HG03045 (cell line): ENCODE data around the gene ANKRD44.
"Not testable (repeated sequence)": the region's sequence is repeated elsewhere in the genome, so short reads cannot be mapped to it uniquely, and the experiment has no call there.

Experiments
- ATAC-seq: cut with Tn5 transposase; IDR thresholded peaks from one replicate; pipeline ENCODE4 v1.9.1; 2021; ENCODE audit warnings: mild to moderate bottlenecking, moderate library complexity; ENCODE audit not compliant: unreplicated experiment

The ANKRD44 gene

DNA sequence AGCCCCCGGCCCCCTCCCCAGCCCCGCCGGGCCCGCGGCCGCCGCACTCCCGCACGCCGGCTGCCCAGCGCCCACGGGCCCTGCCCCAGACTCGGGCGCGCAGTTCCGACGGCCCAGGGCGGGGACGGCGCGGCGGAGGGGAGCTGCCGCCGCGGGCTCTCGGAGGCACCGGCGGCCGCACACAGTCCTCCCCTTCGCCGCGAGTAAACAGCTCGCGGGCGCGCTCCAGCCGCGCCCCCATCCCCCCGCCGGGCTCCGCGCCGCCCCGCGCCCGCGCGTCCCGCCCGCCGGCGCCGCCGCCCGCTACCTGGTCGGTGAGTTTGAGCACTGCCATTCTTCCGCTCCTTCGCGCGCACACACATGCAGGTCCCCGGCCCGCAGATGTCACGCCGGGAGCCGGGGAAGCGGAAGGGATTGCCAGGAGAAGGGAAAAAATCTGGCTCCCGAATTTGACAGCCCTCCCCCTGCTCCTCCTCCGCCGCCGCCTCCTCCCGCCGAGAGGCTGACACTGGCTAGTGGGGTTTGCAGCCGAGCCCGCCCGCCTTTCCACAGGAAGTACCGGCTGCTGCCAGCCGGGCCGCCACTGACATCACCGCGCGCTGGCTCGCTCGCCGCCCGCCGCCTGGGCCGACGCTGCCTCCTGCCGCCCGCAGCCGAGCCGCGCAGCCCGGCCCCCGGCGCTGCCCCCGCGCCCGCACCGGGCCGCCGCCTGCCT lies at the start of gene ANKRD44:
ANKRD44 (minus strand) TSS at position 510 of the 715 bp plus-strand sequence; CDS start at position 334, 176 bp downstream.
- ATAC-seq = peak; percentile 76

DNA sequence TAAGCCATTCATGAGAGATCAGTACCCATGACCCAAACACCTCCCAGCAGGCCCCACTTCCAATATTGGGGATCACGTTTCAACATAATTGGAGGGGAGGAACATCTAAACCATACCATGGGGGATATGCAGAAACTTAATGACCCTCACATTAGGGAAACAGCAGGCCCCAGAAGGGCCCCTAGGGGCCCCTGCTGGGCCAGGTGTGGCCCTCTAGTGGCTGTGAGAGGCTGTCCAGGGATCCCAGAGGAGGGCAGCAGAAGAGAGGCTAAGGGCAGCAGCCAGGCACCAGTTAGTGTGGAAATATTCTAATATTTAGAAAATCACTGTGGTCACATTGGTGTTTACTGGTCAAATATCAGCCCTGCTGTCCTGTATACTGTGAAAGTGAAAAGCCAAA lies 49.3 kb upstream of the ANKRD44 start:
- ATAC-seq = no peak

DNA sequence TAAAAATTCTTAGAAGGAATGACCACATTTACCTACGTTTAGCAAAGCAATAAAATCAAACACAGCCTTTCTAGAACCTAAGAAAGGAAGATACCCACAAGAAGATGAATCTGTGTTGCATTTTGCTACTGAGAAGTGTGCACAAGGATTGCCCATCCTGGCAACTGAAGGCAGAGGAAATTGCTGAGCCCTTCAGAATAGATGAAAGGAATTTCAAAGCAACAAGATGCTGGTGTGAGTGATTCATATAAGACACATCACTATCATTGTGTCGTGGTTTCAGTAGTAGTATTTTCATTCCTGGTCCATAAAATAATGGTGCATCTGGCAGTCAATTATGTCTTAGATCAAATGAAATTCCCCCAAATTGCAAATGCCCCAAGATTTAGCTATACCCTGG lies 48.4 kb upstream of the ANKRD44 start:
- no peak for ATAC-seq

DNA sequence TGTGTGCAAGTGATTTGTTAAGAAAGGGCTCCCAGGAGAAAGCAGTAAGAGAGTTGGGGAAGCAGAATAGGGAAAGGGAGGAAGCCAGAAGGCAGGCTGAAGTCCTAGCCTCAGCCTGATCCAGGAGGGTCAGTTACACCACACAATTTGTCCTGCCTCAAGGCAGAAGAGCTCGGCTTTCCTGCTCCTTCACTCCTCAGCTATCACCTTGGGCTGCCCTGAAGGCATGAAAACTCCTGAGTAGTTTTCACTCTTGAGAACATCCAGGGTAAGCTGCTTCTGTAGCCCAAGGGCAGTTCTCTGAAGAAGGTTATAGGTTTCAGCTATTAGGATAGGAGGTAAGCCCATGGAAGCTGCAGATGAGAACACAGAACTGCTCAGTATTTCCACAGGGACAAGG lies 47.4 kb upstream of the ANKRD44 start:
- ATAC-seq = no peak

DNA sequence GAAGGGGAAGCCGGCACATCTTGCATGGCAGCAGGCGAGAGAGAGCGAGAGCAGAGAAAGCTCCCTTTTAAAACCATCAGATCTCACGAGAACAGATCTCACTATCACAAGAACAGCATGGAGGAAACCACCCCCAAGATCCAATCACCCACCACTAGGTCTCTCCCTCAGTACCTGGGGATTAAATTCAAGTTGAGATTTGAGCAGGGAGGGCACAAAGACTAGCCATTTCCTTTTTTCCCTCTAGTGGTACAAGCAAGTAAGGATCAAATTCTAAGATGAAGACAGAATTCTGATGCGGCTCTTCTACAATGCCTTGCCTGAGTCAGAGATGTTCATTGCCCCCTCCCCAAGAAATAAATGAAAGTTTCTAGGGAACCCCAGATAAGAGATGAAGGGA lies 45.6 kb upstream of the ANKRD44 start:
- no peak for ATAC-seq

DNA sequence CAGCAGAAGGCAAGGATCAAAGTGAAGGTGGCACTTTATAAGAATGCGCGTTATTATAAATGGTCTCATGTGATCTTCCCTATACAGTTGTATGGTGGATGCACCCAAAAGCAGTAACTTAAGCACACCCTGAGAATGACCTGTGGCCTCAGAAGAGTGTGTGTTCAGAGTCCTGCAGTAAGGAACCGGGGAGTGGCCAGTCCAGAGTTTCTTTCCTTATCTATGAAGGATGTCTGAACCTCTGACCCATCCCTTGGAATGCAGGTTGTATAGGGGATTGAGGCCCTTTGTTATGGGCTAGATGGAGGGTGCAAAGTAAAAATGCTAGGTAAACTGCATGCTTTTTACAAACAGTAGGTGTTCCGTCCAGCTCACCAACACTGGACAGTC lies 43.6 kb upstream of the ANKRD44 start:
- no peak for ATAC-seq

DNA sequence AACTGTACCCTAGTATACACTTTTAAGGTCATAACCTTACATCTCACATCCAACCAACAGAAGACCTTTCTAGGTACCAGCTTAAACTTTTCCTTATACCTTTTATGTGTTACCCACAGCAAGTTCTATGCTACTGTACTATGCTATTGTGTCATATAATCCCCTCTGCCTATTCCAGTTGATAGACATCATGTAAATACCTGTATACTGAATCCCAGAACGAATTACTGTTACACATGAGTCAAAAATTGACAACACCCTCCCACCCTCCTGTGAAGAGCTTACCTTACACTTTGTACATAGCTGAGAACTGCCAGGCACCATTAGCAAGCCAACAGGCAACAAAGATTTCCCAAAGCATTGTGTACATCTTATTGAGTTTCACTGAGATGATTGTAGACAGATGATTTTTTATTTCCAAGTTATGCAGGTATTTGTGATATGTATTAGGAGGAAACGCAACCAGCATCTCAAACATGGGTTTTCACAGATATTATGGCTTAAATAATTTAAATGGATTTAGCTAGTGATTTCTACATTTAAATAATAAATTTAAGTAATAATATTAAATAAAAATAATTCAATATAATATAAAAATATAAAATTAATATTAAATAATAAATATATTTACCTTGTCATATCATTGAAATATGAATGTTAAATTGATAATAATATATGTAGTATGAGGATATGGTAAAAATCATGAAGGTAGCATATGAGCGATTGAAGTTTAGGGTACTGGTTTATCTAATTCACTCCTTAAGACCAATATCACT lies 43.0 kb upstream of the ANKRD44 start:
- no peak for ATAC-seq

DNA sequence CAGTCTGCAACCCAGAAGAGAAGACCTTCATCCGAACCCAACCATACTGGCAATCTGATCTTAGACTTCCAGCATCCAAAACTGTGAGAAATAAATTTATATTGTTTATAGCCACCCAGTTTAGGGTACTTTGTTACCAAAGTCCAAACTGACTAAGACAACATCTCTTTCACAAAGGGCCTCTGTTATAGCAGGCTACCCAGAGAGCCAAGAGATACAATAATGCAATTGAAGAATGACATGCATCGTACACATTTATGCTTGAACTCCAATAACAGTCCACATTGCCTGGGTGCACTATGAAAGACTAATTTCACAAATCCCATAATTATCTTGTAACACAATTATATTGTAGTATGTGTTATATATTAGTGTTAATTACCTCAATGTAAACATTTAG lies 39.1 kb upstream of the ANKRD44 start:
- ATAC-seq = no peak

DNA sequence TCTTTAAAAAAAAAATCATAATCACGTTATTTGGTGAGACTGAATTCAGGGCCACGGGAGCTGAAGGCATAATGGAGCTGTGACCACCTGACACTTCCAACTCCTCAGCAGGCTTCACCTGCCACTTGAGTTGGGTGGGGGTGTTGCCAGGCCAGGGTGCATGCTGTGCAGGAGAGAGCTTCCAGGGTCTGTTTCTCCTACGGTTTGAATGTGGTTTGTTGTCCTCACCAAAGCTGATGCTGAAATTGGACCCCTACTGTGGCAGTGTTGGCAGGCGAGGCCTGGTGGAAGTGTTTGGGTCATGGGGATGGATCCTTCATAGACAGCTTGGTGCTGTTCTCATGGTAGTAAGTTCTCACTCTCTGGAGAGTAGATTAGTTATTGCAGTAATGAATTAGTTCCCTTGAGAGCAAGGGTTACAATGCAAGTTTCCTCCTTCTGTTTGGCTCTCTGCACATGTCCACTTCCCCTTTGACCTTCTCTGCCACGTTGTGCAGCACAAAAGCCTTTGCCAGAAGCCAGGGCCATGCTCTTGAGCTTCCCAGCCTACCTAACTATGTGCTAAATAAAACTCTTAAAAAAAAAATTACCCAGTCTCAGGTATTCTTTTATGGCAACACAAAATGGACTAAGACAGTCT lies 38.3 kb upstream of the ANKRD44 start:
- no peak for ATAC-seq

DNA sequence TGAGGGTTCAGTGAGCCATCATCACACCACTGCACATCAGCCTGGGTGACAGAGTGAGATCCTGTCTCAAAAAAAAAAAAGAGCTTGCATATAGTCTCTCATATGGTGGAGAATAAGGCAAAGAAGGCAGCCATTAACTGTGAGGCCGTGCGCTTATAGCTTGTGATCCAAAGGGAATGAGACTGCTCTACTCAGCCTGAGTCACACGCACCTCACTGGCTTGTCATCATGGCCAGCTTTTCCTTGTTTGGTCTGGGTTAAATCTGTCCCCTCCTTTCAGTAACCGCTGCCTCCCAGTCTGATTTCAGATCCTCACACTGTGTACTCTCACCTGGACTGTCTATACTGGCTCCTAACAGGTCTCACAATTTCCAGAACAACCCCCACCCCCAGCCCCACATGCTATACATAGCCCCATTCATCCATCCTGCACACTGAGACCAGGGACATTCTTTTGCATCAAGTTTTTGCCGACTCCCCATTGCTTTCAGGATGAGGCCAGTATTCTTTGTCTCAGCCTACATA lies 35.3 kb upstream of the ANKRD44 start:
- ATAC-seq = no peak

DNA sequence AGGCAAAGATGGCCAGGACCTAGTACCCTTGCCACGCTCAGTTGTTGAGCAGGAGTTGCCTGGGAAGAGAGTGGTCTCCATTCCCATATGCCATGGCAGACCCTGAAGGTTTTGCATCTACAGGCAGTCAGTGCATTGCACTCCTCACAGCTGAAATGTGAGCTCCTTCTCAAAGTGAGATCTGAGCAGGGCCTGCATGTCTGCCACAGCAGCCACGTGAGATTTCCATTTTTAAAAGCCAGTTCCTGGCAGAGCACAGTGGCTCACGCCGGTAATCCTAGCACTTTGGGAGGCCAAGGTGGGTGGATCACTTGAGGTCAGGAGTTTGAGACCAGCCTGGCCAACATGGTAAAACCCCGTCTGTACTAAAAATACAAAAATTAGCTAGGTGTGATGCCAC lies 33.4 kb upstream of the ANKRD44 start:
- not testable (repeated sequence) for ATAC-seq

DNA sequence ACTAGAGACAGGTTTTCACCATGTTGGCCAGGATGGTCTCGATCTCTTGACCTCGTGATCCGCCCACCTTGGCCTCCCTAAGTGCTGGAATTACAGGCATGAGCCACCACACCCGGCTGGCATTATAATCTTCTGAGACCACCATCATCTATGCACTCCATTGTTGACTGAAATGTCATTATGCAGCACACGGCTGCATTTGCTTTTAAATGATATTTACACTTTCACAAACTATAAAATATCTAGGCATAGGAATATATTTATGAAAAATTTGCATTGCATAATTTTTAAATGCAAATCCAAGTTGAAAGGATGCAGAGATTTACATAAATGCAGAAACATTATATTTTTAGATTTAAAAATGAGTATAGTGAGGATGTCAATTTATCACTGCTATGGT lies 30.0 kb upstream of the ANKRD44 start:
- no peak for ATAC-seq

DNA sequence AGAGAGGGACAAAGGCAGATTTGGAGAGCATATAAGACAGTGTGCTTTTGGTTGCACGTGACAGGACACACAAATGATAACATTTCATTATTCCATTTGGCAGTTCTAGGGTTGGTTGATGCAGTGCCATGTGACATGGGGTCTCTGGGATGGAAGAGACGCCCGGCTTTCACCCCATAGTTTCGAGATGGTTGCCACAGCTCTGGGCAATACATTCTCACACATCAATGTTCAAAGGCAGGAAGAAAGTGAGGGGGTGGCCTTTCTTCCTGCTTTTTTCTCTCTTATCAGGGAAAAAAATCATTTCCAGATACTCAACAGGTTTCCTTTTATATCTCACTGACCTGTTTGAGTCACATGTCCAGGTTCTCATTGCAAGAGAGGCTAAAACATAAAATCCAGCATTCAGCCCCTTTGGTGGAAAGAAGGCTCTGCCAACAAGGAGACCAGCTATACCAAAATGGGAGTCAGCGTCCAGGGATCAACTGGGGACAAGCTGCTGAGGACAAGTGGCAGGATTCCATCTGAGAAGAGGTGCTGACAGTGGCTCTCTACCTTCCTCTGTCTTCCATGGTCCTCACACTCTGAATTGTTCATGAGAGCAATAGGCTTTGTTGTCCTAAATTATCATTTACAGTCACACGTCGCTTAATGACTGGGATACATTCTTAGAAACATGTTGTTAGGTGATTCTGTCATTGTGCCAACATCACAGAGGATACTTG lies 29.1 kb upstream of the ANKRD44 start:
- no peak for ATAC-seq

DNA sequence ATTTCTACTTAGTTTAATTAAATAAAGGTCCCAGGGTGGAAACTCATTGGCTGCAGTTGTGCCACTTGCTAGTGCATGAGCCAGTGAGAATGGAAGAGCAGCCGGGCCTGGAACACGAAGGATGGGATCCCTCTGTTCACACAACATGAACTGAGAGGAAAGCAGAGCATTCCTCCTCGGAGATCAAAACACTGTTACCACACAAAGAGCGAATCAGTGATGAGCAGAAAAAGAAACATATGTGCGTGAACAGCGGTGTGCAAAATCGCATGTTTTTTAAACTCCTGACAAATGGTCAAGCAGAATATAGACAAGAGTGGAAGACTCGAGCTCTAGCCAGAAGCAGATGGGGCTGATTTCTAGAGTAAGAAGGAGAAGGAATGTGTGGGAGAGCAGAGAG lies 28.4 kb upstream of the ANKRD44 start:
- ATAC-seq = no peak

DNA sequence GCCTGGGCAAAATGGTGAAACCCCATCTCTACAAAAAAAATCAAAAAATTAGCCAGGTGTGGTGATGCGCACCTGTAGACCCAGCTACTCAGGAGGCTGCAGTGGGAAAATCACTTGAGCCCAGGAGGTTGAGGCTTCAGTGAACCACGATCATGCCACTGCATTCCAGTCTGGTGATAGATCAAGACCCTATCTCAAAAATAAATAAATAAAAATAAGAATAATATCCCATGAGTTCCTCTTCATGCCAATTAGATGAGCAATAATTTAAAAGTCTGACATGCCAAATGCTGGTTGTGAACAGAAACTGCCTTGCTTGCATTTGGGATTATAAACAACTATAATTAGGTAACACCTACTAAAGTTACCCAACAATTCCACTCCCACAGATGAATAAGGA lies 22.1 kb upstream of the ANKRD44 start:
- ATAC-seq = no peak

DNA sequence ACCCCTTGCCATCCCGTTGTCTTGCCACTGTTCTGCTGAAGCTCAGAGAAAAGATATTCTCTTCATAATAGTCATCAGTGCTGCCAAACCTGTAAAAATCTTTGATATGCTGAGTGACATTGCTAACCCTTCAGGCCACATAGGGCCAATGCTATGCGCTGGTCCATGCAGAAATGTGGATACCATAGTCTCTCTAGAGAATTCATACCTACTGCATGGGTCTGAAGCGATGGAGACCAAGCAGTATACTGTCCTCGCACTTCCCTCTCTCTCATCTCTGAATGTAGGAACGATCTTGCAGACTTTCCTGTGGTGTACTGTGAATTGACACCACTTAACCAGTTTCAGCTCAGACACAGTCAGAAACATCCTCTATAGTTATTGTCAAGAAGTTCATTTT lies 17.9 kb upstream of the ANKRD44 start:
- ATAC-seq = no peak

DNA sequence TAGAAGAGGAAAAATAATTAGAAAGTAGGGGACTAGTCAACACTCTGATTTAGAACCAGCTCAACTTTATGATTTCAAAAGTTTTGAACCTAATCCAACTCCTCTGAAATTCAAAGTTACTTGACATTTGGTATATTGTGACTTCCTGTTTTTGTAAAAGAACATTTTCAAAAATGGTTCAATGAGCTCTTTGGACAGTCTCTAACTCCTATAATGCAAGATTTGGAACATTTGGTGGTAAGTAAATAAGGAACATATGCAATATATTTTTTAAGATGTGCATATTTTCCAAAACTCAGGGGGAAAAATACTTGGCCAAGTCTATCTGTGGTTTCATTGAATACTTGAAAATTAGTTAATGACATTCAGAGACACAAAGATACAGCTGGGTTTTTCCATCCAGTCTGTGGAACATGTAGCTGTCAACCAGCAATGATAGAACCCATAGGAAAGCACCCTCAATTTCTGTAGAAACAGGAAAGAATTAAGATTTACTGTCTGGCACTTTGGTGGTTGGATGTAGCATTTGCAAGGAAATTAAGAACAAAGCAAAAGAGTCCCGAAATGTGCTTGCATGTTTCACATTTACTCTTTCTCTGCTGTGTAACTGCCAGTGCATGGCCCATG lies 17.0 kb upstream of the ANKRD44 start:
- no peak for ATAC-seq

DNA sequence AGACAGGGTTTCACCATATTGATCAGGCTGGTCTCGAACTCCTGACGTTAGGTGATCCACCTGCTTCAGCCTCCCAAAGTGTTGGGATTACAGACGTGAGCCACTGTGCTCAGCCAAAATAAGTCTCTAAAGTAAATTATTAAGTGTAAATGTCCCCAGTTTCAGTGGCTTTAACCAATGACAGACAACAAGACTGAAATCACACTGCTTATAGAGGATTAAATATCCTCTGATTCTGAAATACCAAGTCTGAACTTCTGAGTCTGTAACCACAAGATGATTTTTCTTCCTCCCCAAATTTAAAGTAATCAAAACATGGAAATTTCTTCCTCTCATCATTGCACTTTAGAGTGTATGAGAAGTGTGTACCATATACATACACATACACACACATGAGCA lies 16.5 kb upstream of the ANKRD44 start:
- ATAC-seq = no peak

DNA sequence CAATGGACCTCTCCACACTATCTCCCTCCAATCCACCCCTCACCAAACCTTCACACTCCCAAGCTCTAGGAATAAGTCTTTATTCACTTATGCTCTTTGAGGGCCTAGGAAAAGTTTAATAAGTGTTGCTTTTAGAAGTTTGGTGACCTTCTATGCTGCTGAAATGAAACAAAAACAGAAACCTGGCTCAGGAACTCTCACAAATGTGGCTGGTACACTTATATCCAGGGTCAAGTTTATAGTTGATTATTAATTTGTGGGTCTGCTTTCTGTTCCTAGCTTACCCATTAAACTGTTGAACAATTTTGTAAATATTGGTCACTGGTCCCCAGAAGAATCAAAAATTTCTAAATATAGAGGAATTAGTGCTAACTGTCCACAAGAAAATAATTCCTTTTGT lies 14.2 kb upstream of the ANKRD44 start:
- ATAC-seq = peak; percentile 64
